HepG2 (cell line): ENCODE data around the gene TSC1. TPM values are rescaled to one million over a fixed set of nuclear protein-coding genes. Genes with fewer than 3 reads are reported as not detected.
A peak's percentile ranks its signal among the peaks of the same experiment; 100 is the strongest.

ENCODE experiments used
- ATAC-seq: fragments of 200-7000 bp; cut with Tn5 transposase; 3 replicates; pipeline ENCODE4 v1.9.1; 2020; ENCODE audit warnings: mild to moderate bottlenecking, moderate library complexity
- BruUV-seq: library from RNA; stranded (reverse); fragments of 400-500 nt; replicated peaks from 2 replicates; lab custom pipeline; 2021; lab: Mats Ljungman, UMichigan
- CTCF ChIA-PET: fragments of 300-600 bp; formaldehyde crosslinking; extraction: SDS; loops from one replicate; lab custom pipeline; 2021; ENCODE audit warnings: low total read pairs, inconsistent platforms, low intra/inter-chr PET ratio; lab: Yijun Ruan, JAX
- POLR2A ChIA-PET: fragments of 350-600 bp; sonication (Branson Sonifier 250); formaldehyde crosslinking; loops from one replicate; lab custom pipeline; 2020; ENCODE audit warnings: antibody characterized with exemption, inconsistent platforms; lab: Yijun Ruan, JAX
- DNase-seq: peaks from one replicate; pipeline ENCODE4 v3.0.0-alpha.2; 2015; ENCODE audit warnings: low spot score
- FAIRE-seq: peaks from 3 replicates; lab custom pipeline; 2011; peaks lifted over from hg19 to GRCh38; lab: Jason Lieb, UNC
- H2AFZ ChIP-seq: one replicate; pipeline ENCODE4 v1.6.1; 2011; ENCODE audit warnings: low read length, inconsistent platforms
- H3K27ac ChIP-seq: fragments of 300-600 bp; 3 replicates; pipeline ENCODE4 v1.8.0; 2011; ENCODE audit warnings: mixed run types, mild to moderate bottlenecking, mixed read lengths, low read length, inconsistent platforms; ENCODE audit not compliant: insufficient read depth; ENCODE audit errors: extremely low read length
- H3K27me3 ChIP-seq, 2 experiments: fragments of 200-600 bp in 1 of 2; 2 replicates in 1 of 2; 3 replicates in 1 of 2; pipeline versions ENCODE4 v1.6.0 to v1.8.0; 2011; ENCODE audit warnings: low read length in 2 of 2, mild to moderate bottlenecking in 2 of 2, moderate library complexity in 2 of 2, inconsistent platforms in 1 of 2; ENCODE audit not compliant: insufficient read depth in 2 of 2, control insufficient read depth in 1 of 2
- H3K36me3 ChIP-seq, 2 experiments: fragments of 200-600 bp in 1 of 2; replicated peaks in 1 of 2; 2 replicates in 1 of 2; 3 replicates in 1 of 2; pipeline versions ENCODE4 v1.5.1 to v1.8.0; 2011; ENCODE audit warnings: low read length in 2 of 2, inconsistent platforms in 1 of 2; ENCODE audit not compliant: insufficient read depth in 2 of 2, control insufficient read depth in 1 of 2
- H3K4me1 ChIP-seq: 2 replicates; pipeline ENCODE4 v1.5.1; 2012; ENCODE audit warnings: low read length, inconsistent platforms; ENCODE audit not compliant: insufficient read depth
- H3K4me2 ChIP-seq: 2 replicates; pipeline ENCODE4 v1.6.0; 2011; ENCODE audit warnings: low read depth, low read length, inconsistent platforms
- H3K4me3 ChIP-seq, 3 experiments: fragments of 200-600 bp in 1 of 3; sonication (generic), shearing (Covaris generic) in 1 of 3; replicated peaks in 1 of 3; 2 replicates each; pipeline ENCODE4 v1.5.1; 2011 to 2016; ENCODE audit warnings: low read length in 3 of 3, inconsistent platforms in 2 of 3, low read depth in 2 of 3, mild to moderate bottlenecking in 2 of 3, control low read depth in 1 of 3, mixed read lengths in 1 of 3; ENCODE audit not compliant: insufficient read depth in 1 of 3
- H3K79me2 ChIP-seq: one replicate; pipeline ENCODE4 v1.6.1; 2011; ENCODE audit warnings: low read length, inconsistent platforms; ENCODE audit not compliant: insufficient read depth
- H3K9ac ChIP-seq: 2 replicates; pipeline ENCODE4 v1.6.0; 2011; ENCODE audit warnings: mild to moderate bottlenecking, low read depth, low read length, inconsistent platforms; ENCODE audit not compliant: insufficient read depth
- H3K9me3 ChIP-seq: 2 replicates; pipeline ENCODE4 v1.5.1; 2012; ENCODE audit warnings: mild to moderate bottlenecking, low read length
- H4K20me1 ChIP-seq: 2 replicates; pipeline ENCODE4 v1.6.0; 2011; ENCODE audit warnings: inconsistent platforms, mild to moderate bottlenecking, low read length, moderate library complexity; ENCODE audit not compliant: insufficient read depth
- CREB3 ChIP-seq: sonication (generic); formaldehyde crosslinking; IDR thresholded peaks from 2 replicates; pipeline ENCODE4 v1.5.0; 2020; ENCODE audit warnings: missing genetic modification reagents
- ETS1 ChIP-seq: sonication (generic); formaldehyde crosslinking; IDR thresholded peaks from 2 replicates; pipeline ENCODE4 v1.4.0; 2020; ENCODE audit warnings: missing genetic modification reagents
- FUBP1 ChIP-seq: sonication (generic); formaldehyde crosslinking; IDR thresholded peaks from 2 replicates; pipeline ENCODE4 v1.5.1; 2020; ENCODE audit warnings: missing genetic modification reagents, mild to moderate bottlenecking, borderline replicate concordance
- HNRNPL ChIP-seq: fragments of 200-400 bp; formaldehyde crosslinking; IDR thresholded peaks from 2 replicates; pipeline ENCODE4 v1.6.1; 2017; ENCODE audit warnings: mild to moderate bottlenecking, low read depth, low read length
- ZNF263 ChIP-seq: sonication (generic); formaldehyde crosslinking; IDR thresholded peaks from 2 replicates; pipeline ENCODE4 v1.4.0; 2020; ENCODE audit warnings: missing genetic modification reagents
- ZNF768 ChIP-seq: sonication (generic); formaldehyde crosslinking; IDR thresholded peaks from 2 replicates; pipeline ENCODE4 v1.4.0; 2020; ENCODE audit warnings: missing genetic modification reagents
- ZNF816 ChIP-seq: sonication (generic); formaldehyde crosslinking; IDR thresholded peaks from 2 replicates; pipeline ENCODE4 v1.8.0; 2022; ENCODE audit warnings: missing genetic modification reagents, mild to moderate bottlenecking, borderline replicate concordance
- WGBS: methylation state at CpG from one replicate; pipeline ENCODE4 v1.1.6; 2017; ENCODE audit warnings: low lambda C conversion rate; 5-methylcytosine and 5-hydroxymethylcytosine counted together
- in situ Hi-C: cut with HindIII; loops from 2 replicates; pipeline ENCODE4 v1.10.0; 2017; ENCODE audit warnings: low pct_unique_long_range_greater_than_20kb; ENCODE audit not compliant: extremely low pct_ligation_motif_present
- intact Hi-C: fragments of 100-400 bp; cut with micrococcal nuclease; formaldehyde crosslinking; loops from one replicate; pipeline ENCODE4 v1.10.0; 2022; ENCODE audit not compliant: unreplicated experiment
- polyA plus RNA-seq, 8 experiments: library from polyadenylated mRNA; depleted of rRNA in 3 of 8; stranded (reverse) in 7 of 8; unstranded in 1 of 8; fragments of >200 nt; fragmentation: Illumina TruSeq in 4 of 8; extraction: Trizol in 4 of 8; gene quantifications; 2 replicates each; pipeline versions ENCODE4 v1.2.1 to v1.2.3, GENCODE V29; 2011 to 2016; ENCODE audit warnings: low read depth in 4 of 8, missing spikeins in 1 of 8, mixed read lengths in 1 of 8; ENCODE audit not compliant: insufficient read depth in 1 of 8
- total RNA-seq, 5 experiments: library from RNA; depleted of rRNA; stranded (reverse); fragments of >200 nt; fragmentation: Illumina TruSeq; extraction: Trizol; gene quantifications; 2 replicates each; pipeline ENCODE4 v1.2.3, GENCODE V29; 2016; ENCODE audit warnings: low read depth in 1 of 5

The TSC1 gene
- total and polyA plus RNA-seq, 2 of the 13 experiments (the other 11 are each of a cell fraction or from before 2014, with no cell fraction given), result 31.6 to 66.1 TPM

GRCh38 chr9:132989014-132989310 is 44.5 kb upstream of the TSC1 start (continued):
- no peak for TF ChIP-seq FUBP1
- TF ChIP-seq CREB3 (CRISPR knock-in tag), result no peak

- intact Hi-C loops, result no loop called here
- no peak overlapping the region for H3K27ac ChIP-seq
- H3K4me1 ChIP-seq, result peaks cover 53% of the 10 kb centered on the region
- H3K27me3 ChIP-seq, result peaks cover 5 to 36% of the 10 kb centered on the region in 2 experiments; a peak in 4 of 5 replicates
- H4K20me1 ChIP-seq, result no peaks in the 10 kb centered on the region
- no TSS peak for BruUV-seq
- no peak overlapping the region for H3K9ac ChIP-seq
- H3K36me3 ChIP-seq, result no peaks in the 10 kb centered on the region
- no peak overlapping the region for H3K4me3 ChIP-seq
- WGBS, result 64% methylated on average over 12 of the region's 14 CpGs
- in situ Hi-C loops, result no loop called here
- H3K4me2 ChIP-seq, result no peak overlapping the region
- H3K9me3 ChIP-seq, result no peaks in the 10 kb centered on the region
- H3K79me2 ChIP-seq, result no peaks in the 10 kb centered on the region
- TF ChIP-seq ETS1 (CRISPR knock-in tag) (no peak), ZNF768 (peak; percentile 93), ZNF816 (CRISPR knock-in tag) (no peak), HNRNPL (0 out of 2 replicates have a peak, but pooled peaks have one; percentile 31), ZNF263 (CRISPR knock-in tag) (peak; percentile 50; the same call in 1 of the 2 replicates)
- FAIRE-seq (no peak), ATAC-seq (no peak), DNase-seq (no peak)
- ChIA-PET POLR2A (no interaction called here), CTCF (no interaction called here)
- no peak overlapping the region for H2AFZ ChIP-seq
Observed at GRCh38 chr9:132988244-132989013, 44.0 kb upstream of the TSC1 start.
